Tibial nerve (tissue), 4 donors: ENCODE data around the gene MYBBP1A. TPM values are rescaled to one million over a fixed set of nuclear protein-coding genes. Genes with fewer than 3 reads are reported as not detected.

Source experiments
- DNase-seq, 2 donors: peaks; one replicate each; pipeline ENCODE4 v3.0.0-alpha.2; 2019; ENCODE audit warnings: low spot score in 2 of 2
- H3K27ac ChIP-seq, 4 donors: fragments of 200-600 bp; sonication (generic) in 3 of 4; one replicate each; pipeline ENCODE4 v1.5.1; 2017 to 2019; ENCODE audit warnings: mild to moderate bottlenecking in 1 of 4
- H3K27me3 ChIP-seq, 2 donors: fragments of 200-600 bp; sonication (generic) in 1 of 2; one replicate each; pipeline versions ENCODE4 v1.5.1 to v1.6.0; 2017 to 2019
- H3K36me3 ChIP-seq, 3 donors: fragments of 200-600 bp; sonication (generic); one replicate each; pipeline ENCODE4 v1.5.1; 2018 to 2019
- H3K4me1 ChIP-seq, 4 donors: fragments of 200-600 bp; sonication (generic) in 3 of 4; one replicate each; pipeline ENCODE4 v1.5.1; 2017 to 2019
- H3K4me3 ChIP-seq, 4 donors: fragments of 200-600 bp; sonication (generic) in 3 of 4; one replicate each; pipeline ENCODE4 v1.5.1; 2017 to 2019; ENCODE audit warnings: mild to moderate bottlenecking in 1 of 4, moderate library complexity in 1 of 4
- H3K9me3 ChIP-seq, 4 donors: fragments of 200-600 bp; sonication (generic) in 3 of 4; one replicate each; pipeline ENCODE4 v1.5.1; 2017 to 2019
- CTCF ChIP-seq, 5 experiments: fragments of 200-600 bp in 3 of 5; fragments of 450-650 bp in 2 of 5; sonication (generic) in 3 of 5; IDR thresholded peaks; one replicate each; pipeline ENCODE4 v1.5.1; 2016 to 2019; ENCODE audit warnings: antibody characterized with exemption in 5 of 5, mild to moderate bottlenecking in 3 of 5, moderate library complexity in 2 of 5
- EP300 ChIP-seq, 2 donors: sonication (generic); formaldehyde crosslinking; IDR thresholded peaks; one replicate each; pipeline ENCODE4 v1.6.1; 2017; ENCODE audit warnings: antibody characterized with exemption in 2 of 2, mild to moderate bottlenecking in 1 of 2
- POLR2A ChIP-seq, 2 donors: fragments of 450-650 bp; IDR thresholded peaks; one replicate each; pipeline ENCODE4 v1.6.1; 2017; ENCODE audit warnings: antibody characterized with exemption in 2 of 2, mild to moderate bottlenecking in 2 of 2, moderate library complexity in 2 of 2
- WGBS, 2 donors: methylation state at CpG; one replicate each; pipeline ENCODE4 v1.1.5; 2018; 5-methylcytosine and 5-hydroxymethylcytosine counted together
- total RNA-seq, 4 donors: library from RNA; depleted of rRNA; stranded (reverse); fragments of >200 nt; gene quantifications; one replicate each; pipeline ENCODE4 v1.1.0, GENCODE V29; 2016

MYBBP1A gene
- total RNA-seq, 4 donors from 2014 or later: 53.8 to 119 (median 54.4) TPM

GRCh38 chr17:4566785-4567184, 11.6 kb upstream of the MYBBP1A start:
- no peaks in the 10 kb centered on the region for H3K36me3 ChIP-seq
- no peak overlapping the region for H3K4me3 ChIP-seq
- WGBS, 2 donors: 22 to 28% methylated on average over 5 of the region's 5 CpGs
- peaks cover 0 to 11% (median 2%) of the 10 kb centered on the region in 4 donors for H3K4me1 ChIP-seq
- no peaks in the 10 kb centered on the region for H3K27me3 ChIP-seq
- peak in 1 of 2 donors; percentile 63 for DNase-seq
- no peaks in the 10 kb centered on the region for H3K9me3 ChIP-seq
- no peak overlapping the region for H3K27ac ChIP-seq
- TF ChIP-seq CTCF (IDR thresholded peaks at IDR 0.05) (peak; percentile 59 to 66 (median 63)), EP300 (IDR thresholded peaks at IDR 0.05) (no peak)

- H3K27me3 ChIP-seq: no peaks in the 10 kb centered on the region
- 30 to 32% methylated on average over 16 of the region's 16 CpGs for WGBS, 2 donors
- H3K9me3 ChIP-seq: no peaks in the 10 kb centered on the region
- TF ChIP-seq POLR2A (IDR thresholded peaks at IDR 0.05) (no peak), CTCF (IDR thresholded peaks at IDR 0.05) (peak; percentile 52 to 78 (median 74)), EP300 (IDR thresholded peaks at IDR 0.05) (no peak)
- H3K4me1 ChIP-seq: peaks cover 0 to 11% (median 2%) of the 10 kb centered on the region in 4 donors
- H3K27ac ChIP-seq: peak overlapping the region in 1 of 4 donors; percentile 30
- no peaks in the 10 kb centered on the region for H3K36me3 ChIP-seq
- H3K4me3 ChIP-seq: no peak overlapping the region
- peak in 1 of 2 donors; percentile 41 for DNase-seq
Observed at GRCh38 chr17:4565209-4566141, 10.3 kb upstream of the MYBBP1A start.

GRCh38 chr17:4562015-4562969, 7.1 kb upstream of the MYBBP1A start:
- H3K4me3 ChIP-seq: no peak overlapping the region
- peak overlapping the region in 1 of 4 donors; percentile 29 for H3K27ac ChIP-seq
- H3K27me3 ChIP-seq: no peaks in the 10 kb centered on the region
- no peak for TF ChIP-seq EP300 (IDR thresholded peaks at IDR 0.05)
- no peak for TF ChIP-seq CTCF (IDR thresholded peaks at IDR 0.05)
- TF ChIP-seq POLR2A (IDR thresholded peaks at IDR 0.05): no peak
- H3K36me3 ChIP-seq: no peaks in the 10 kb centered on the region
- no peaks in the 10 kb centered on the region for H3K9me3 ChIP-seq
- WGBS, 2 donors: 65 to 79% methylated on average over 8 of the region's 8 CpGs
- peaks cover 0 to 11% (median 2%) of the 10 kb centered on the region in 4 donors for H3K4me1 ChIP-seq
- no peak for DNase-seq

- no peaks in the 10 kb centered on the region for H3K9me3 ChIP-seq
- WGBS, 2 donors: 60 to 70% methylated on average over 9 to 11 of the region's 11 CpGs
- no peak overlapping the region for H3K4me3 ChIP-seq
- no peak overlapping the region for H3K27ac ChIP-seq
- no peaks in the 10 kb centered on the region for H3K36me3 ChIP-seq
- DNase-seq: no peak
- no peaks in the 10 kb centered on the region for H3K27me3 ChIP-seq
- peaks cover 0 to 12% (median 5%) of the 10 kb centered on the region in 4 donors for H3K4me1 ChIP-seq
- TF ChIP-seq POLR2A (IDR thresholded peaks at IDR 0.05): no peak
- no peak for TF ChIP-seq CTCF (IDR thresholded peaks at IDR 0.05)
- no peak for TF ChIP-seq EP300 (IDR thresholded peaks at IDR 0.05)
Observed at GRCh38 chr17:4560837-4561256, 5.7 kb upstream of the MYBBP1A start.
